HepG2 (cell line): Measurements from ENCODE around the gene KCNQ1OT1. TPM values are rescaled to one million over a fixed set of nuclear protein-coding genes. Genes with fewer than 3 reads are reported as not detected.

Source experiments
- BHLHE40 ChIP-seq: IDR thresholded peaks from 2 replicates; pipeline ENCODE4 v1.6.1; 2011; ENCODE audit warnings: low read length, improper control_type of control experiment
- CEBPG ChIP-seq: IDR thresholded peaks from 2 replicates; pipeline ENCODE4 v1.6.1; 2016
- DMAP1 ChIP-seq: IDR thresholded peaks from 2 replicates; pipeline ENCODE4 v1.6.1; 2016
- FIP1L1 ChIP-seq: fragments of 200-400 bp; formaldehyde crosslinking; IDR thresholded peaks from 2 replicates; pipeline ENCODE4 v1.6.1; 2018; ENCODE audit warnings: low read depth, mild to moderate bottlenecking, low read length, moderate library complexity, borderline replicate concordance; ENCODE audit not compliant: insufficient read depth
- JUNB ChIP-seq: sonication (generic); formaldehyde crosslinking; IDR thresholded peaks from 2 replicates; pipeline ENCODE4 v1.8.0; 2022; ENCODE audit warnings: missing genetic modification reagents, mild to moderate bottlenecking, borderline replicate concordance
- POLR2A ChIP-seq, 2 experiments: IDR thresholded peaks; 2 replicates each; pipeline ENCODE4 v1.6.1; 2011; ENCODE audit warnings: low read depth in 2 of 2, low read length in 2 of 2, mild to moderate bottlenecking in 1 of 2, moderate library complexity in 1 of 2; ENCODE audit not compliant: insufficient read depth in 1 of 2
- SP5 ChIP-seq: IDR thresholded peaks from 2 replicates; pipeline ENCODE4 v1.6.1; 2016; ENCODE audit warnings: low read depth, borderline replicate concordance
- TBP ChIP-seq: sonication (generic); formaldehyde crosslinking; IDR thresholded peaks from 2 replicates; pipeline ENCODE4 v1.5.0; 2020; ENCODE audit warnings: missing genetic modification reagents
- ZNF124 ChIP-seq: sonication (generic); formaldehyde crosslinking; IDR thresholded peaks from 2 replicates; pipeline ENCODE4 v1.4.0; 2020; ENCODE audit warnings: missing genetic modification reagents
- ZNF350 ChIP-seq: sonication (generic); formaldehyde crosslinking; IDR thresholded peaks from 2 replicates; pipeline ENCODE4 v1.4.0; 2020; ENCODE audit warnings: mild to moderate bottlenecking, low read depth, missing genetic modification reagents, borderline replicate concordance
- ZNF430 ChIP-seq: sonication (generic); formaldehyde crosslinking; IDR thresholded peaks from 2 replicates; pipeline ENCODE4 v1.9.0; 2021; ENCODE audit warnings: mild to moderate bottlenecking, missing genetic modification reagents
- ZNF547 ChIP-seq: sonication (generic); formaldehyde crosslinking; IDR thresholded peaks from 2 replicates; pipeline ENCODE4 v1.5.1; 2020; ENCODE audit warnings: mild to moderate bottlenecking, missing genetic modification reagents
- ZNF556 ChIP-seq: sonication (generic); formaldehyde crosslinking; IDR thresholded peaks from 2 replicates; pipeline ENCODE4 v1.4.0; 2020; ENCODE audit warnings: mild to moderate bottlenecking, missing genetic modification reagents, borderline replicate concordance
- ZNF776 ChIP-seq: sonication (generic); formaldehyde crosslinking; IDR thresholded peaks from 2 replicates; pipeline ENCODE4 v1.4.0; 2020; ENCODE audit warnings: mild to moderate bottlenecking, missing genetic modification reagents
- ZNF839 ChIP-seq: sonication (generic); formaldehyde crosslinking; IDR thresholded peaks from 2 replicates; pipeline ENCODE4 v1.4.0; 2020; ENCODE audit warnings: missing genetic modification reagents, mild to moderate bottlenecking, borderline replicate concordance
- polyA plus RNA-seq, 8 experiments: library from polyadenylated mRNA; depleted of rRNA in 3 of 8; stranded (reverse) in 7 of 8; unstranded in 1 of 8; fragments of >200 nt; fragmentation: Illumina TruSeq in 4 of 8; extraction: Trizol in 4 of 8; gene quantifications; 2 replicates each; pipeline versions ENCODE4 v1.2.1 to v1.2.3, GENCODE V29; 2011 to 2016; ENCODE audit warnings: low read depth in 4 of 8, missing spikeins in 1 of 8, mixed read lengths in 1 of 8; ENCODE audit not compliant: insufficient read depth in 1 of 8
- total RNA-seq, 5 experiments: library from RNA; depleted of rRNA; stranded (reverse); fragments of >200 nt; fragmentation: Illumina TruSeq; extraction: Trizol; gene quantifications; 2 replicates each; pipeline ENCODE4 v1.2.3, GENCODE V29; 2016; ENCODE audit warnings: low read depth in 1 of 5
- TF ChIP-seq, protein P1 (sequence below): sonication (generic); formaldehyde crosslinking; IDR thresholded peaks from 2 replicates; pipeline ENCODE4 v1.4.0; 2020; ENCODE audit warnings: missing genetic modification reagents
- TF ChIP-seq, protein P2 (sequence below): sonication (generic); formaldehyde crosslinking; IDR thresholded peaks from 2 replicates; pipeline ENCODE4 v1.4.0; 2020; ENCODE audit warnings: missing genetic modification reagents, borderline replicate concordance
- TF ChIP-seq, protein P3 (sequence below): fragments of 450-650 bp; IDR thresholded peaks from 2 replicates; pipeline ENCODE4 v1.6.1; 2016
- TF ChIP-seq, protein P4 (sequence below): sonication (generic); formaldehyde crosslinking; conservative IDR thresholded peaks from 2 replicates; pipeline ENCODE4 v1.8.0; 2022; ENCODE audit warnings: mild to moderate bottlenecking, moderate library complexity, missing genetic modification reagents

The KCNQ1OT1 gene
- total and polyA plus RNA-seq, 2 of the 13 experiments (the other 11 are each of a cell fraction or from before 2014, with no cell fraction given), result 1.3 to 18.9 TPM

DNA sequence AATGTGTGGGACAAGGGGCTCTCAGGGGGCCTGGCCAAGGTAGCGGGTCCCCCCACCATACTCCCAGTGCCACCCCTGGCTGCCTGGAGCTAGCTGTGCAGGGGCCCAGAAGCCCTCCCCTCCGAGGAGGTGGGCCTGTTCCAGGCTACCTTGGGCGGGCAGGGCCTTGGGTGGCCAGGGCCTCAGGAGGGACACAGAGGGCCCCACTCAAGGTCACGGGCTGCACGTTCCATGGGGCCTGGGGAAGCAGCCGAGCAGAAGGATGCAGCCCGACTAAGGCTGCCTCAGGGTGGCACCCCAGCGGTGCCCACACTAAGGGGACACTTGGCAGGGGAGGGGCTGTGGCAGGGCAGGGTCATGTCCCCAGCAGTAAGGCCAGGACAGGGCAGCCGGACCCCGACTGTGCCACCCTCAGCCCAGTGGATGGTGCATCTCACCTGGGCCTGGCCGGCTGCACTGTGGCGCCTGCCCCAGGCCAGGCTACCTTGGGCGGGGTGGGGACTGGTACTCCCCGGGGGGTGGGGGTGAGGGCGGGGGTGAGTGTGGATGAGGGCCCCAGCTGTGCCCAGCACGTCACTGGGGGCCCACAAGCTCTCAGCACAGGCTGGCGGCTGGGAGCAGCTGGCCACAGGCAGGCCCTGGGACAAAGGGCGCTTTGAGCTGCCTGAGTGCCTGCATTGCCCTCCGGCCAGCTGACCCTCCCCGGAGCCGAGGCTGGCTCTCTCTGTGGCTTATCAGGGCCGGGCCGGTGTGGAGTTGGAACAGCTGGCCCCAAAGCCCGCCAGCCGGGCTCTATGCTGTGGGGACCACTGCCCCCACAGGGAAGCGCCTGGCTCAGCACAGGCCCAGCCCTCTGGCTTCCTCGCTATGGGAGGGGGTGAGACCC is 137.9 kb downstream of the KCNQ1OT1 start (continued):
- peak; percentile 36; the same call in 1 of the 2 replicates for TF ChIP-seq SP5
- TF ChIP-seq POLR2A (IDR thresholded peaks at IDR 0.05; ENCODE audit: insufficient read depth in 1 of 2, low read depth in 2 of 2, low read length in 2 of 2), result no peak
- 0 out of 2 replicates have a peak, but pooled peaks have one; percentile 36 for TF ChIP-seq ZNF556 (CRISPR knock-in tag)
- TF ChIP-seq, protein P1, sequence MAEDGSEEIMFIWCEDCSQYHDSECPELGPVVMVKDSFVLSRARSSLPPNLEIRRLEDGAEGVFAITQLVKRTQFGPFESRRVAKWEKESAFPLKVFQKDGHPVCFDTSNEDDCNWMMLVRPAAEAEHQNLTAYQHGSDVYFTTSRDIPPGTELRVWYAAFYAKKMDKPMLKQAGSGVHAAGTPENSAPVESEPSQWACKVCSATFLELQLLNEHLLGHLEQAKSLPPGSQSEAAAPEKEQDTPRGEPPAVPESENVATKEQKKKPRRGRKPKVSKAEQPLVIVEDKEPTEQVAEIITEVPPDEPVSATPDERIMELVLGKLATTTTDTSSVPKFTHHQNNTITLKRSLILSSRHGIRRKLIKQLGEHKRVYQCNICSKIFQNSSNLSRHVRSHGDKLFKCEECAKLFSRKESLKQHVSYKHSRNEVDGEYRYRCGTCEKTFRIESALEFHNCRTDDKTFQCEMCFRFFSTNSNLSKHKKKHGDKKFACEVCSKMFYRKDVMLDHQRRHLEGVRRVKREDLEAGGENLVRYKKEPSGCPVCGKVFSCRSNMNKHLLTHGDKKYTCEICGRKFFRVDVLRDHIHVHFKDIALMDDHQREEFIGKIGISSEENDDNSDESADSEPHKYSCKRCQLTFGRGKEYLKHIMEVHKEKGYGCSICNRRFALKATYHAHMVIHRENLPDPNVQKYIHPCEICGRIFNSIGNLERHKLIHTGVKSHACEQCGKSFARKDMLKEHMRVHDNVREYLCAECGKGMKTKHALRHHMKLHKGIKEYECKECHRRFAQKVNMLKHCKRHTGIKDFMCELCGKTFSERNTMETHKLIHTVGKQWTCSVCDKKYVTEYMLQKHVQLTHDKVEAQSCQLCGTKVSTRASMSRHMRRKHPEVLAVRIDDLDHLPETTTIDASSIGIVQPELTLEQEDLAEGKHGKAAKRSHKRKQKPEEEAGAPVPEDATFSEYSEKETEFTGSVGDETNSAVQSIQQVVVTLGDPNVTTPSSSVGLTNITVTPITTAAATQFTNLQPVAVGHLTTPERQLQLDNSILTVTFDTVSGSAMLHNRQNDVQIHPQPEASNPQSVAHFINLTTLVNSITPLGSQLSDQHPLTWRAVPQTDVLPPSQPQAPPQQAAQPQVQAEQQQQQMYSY (CRISPR knock-in tag), result peak; percentile 17; the same call in 1 of the 2 replicates
- TF ChIP-seq CEBPG (CRISPR knock-in tag), result no peak
- TF ChIP-seq, protein P2, sequence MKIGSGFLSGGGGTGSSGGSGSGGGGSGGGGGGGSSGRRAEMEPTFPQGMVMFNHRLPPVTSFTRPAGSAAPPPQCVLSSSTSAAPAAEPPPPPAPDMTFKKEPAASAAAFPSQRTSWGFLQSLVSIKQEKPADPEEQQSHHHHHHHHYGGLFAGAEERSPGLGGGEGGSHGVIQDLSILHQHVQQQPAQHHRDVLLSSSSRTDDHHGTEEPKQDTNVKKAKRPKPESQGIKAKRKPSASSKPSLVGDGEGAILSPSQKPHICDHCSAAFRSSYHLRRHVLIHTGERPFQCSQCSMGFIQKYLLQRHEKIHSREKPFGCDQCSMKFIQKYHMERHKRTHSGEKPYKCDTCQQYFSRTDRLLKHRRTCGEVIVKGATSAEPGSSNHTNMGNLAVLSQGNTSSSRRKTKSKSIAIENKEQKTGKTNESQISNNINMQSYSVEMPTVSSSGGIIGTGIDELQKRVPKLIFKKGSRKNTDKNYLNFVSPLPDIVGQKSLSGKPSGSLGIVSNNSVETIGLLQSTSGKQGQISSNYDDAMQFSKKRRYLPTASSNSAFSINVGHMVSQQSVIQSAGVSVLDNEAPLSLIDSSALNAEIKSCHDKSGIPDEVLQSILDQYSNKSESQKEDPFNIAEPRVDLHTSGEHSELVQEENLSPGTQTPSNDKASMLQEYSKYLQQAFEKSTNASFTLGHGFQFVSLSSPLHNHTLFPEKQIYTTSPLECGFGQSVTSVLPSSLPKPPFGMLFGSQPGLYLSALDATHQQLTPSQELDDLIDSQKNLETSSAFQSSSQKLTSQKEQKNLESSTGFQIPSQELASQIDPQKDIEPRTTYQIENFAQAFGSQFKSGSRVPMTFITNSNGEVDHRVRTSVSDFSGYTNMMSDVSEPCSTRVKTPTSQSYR, result 0 out of 2 replicates have a peak, but pooled peaks have one; percentile 17
- TF ChIP-seq, protein P3, sequence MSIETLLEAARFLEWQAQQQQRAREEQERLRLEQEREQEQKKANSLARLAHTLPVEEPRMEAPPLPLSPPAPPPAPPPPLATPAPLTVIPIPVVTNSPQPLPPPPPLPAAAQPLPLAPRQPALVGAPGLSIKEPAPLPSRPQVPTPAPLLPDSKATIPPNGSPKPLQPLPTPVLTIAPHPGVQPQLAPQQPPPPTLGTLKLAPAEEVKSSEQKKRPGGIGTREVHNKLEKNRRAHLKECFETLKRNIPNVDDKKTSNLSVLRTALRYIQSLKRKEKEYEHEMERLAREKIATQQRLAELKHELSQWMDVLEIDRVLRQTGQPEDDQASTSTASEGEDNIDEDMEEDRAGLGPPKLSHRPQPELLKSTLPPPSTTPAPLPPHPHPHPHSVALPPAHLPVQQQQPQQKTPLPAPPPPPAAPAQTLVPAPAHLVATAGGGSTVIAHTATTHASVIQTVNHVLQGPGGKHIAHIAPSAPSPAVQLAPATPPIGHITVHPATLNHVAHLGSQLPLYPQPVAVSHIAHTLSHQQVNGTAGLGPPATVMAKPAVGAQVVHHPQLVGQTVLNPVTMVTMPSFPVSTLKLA, result no peak
- TF ChIP-seq ZNF350, result peak; percentile 62; the same call in 1 of the 2 replicates
- TF ChIP-seq ZNF839 (CRISPR knock-in tag), result no peak
- TF ChIP-seq ZNF776 (CRISPR knock-in tag), result peak; percentile 74; the same call in 1 of the 2 replicates
- TF ChIP-seq ZNF547 (CRISPR knock-in tag), result peak; percentile 11
- TF ChIP-seq DMAP1, result no peak
- TF ChIP-seq, protein P4, sequence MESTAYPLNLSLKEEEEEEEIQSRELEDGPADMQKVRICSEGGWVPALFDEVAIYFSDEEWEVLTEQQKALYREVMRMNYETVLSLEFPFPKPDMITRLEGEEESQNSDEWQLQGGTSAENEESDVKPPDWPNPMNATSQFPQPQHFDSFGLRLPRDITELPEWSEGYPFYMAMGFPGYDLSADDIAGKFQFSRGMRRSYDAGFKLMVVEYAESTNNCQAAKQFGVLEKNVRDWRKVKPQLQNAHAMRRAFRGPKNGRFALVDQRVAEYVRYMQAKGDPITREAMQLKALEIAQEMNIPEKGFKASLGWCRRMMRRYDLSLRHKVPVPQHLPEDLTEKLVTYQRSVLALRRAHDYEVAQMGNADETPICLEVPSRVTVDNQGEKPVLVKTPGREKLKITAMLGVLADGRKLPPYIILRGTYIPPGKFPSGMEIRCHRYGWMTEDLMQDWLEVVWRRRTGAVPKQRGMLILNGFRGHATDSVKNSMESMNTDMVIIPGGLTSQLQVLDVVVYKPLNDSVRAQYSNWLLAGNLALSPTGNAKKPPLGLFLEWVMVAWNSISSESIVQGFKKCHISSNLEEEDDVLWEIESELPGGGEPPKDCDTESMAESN (CRISPR knock-in tag), result no peak; the same call in 1 of the 2 replicates
- no peak for TF ChIP-seq TBP (CRISPR knock-in tag)
- TF ChIP-seq FIP1L1, result peak; percentile 27; the same call in 1 of the 2 replicates
- no peak for TF ChIP-seq JUNB (CRISPR knock-in tag)
- peak; percentile 68 for TF ChIP-seq BHLHE40
- TF ChIP-seq ZNF430, result no peak; the same call in 1 of the 2 replicates
- no peak for TF ChIP-seq ZNF124 (CRISPR knock-in tag)
